ENCODE data around the gene SDC1. TPM values are rescaled to one million over a fixed set of nuclear protein-coding genes. Genes with fewer than 3 reads are reported as not detected.
"Not testable (repeated sequence)": the region's sequence is repeated elsewhere in the genome, so short reads cannot be mapped to it uniquely, and the experiment has no call there.

Gene SDC1
- total RNA-seq, 4 donors from 2014 or later, result 0.50 to 5.4 (median 1.6) TPM

DNA sequence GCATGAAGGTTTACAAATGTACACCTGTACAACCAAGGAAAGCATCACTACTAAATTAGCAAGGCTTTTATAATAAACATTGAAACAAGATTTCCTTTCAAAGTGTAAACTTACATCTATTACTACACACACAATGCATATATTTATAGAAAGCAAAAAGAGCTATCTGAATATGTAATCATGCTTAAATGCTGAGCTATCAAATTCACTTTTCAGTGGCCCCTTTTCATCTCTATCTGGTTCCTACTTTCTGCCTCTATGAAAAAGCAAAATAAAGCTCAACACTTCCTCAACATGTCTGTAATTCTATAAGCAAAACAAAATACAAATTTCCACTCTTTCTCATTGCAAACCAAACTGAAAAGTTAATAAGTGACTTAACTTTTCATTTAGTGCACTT, 25.5 kb upstream of the SDC1 start:
- TF ChIP-seq CTCF (IDR thresholded peaks at IDR 0.05), result no peak
- ATAC-seq (ENCODE audit: low FRiP score), result no peak
- no peak for DNase-seq (ENCODE audit: low spot score)

- TF ChIP-seq CTCF (IDR thresholded peaks at IDR 0.05), result no peak
- ATAC-seq (ENCODE audit: low FRiP score), result no peak
- DNase-seq (ENCODE audit: low spot score), result no peak
These were observed 24.2 kb upstream of the SDC1 start for GRCh38 chr2:20249170-20249569.

- ATAC-seq (ENCODE audit: low FRiP score), result no peak
- no peak for TF ChIP-seq CTCF (IDR thresholded peaks at IDR 0.05)
- no peak for DNase-seq (ENCODE audit: low spot score)
These were observed 22.2 kb upstream of the SDC1 start for GRCh38 chr2:20247084-20247483.

DNA sequence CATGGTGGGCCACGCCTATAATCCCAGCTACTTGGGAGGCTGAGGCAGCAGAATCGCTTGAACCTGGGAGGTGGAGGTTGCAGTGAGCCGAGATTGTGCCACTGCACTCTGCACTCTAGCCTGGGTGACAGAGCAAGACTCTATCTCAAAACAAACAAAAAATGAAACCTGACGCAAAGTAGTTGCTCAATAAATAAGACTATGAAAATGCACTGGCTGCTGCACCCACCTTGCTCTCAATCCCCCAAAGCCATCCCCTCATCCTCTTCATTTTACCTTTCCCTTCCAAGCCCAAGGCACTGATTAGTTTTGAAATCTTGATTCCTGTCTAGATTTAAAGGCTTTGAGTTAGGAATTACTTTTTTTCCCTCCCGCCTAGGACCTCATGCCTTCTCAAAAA, 18.7 kb upstream of the SDC1 start:
- not testable (repeated sequence) for ATAC-seq (ENCODE audit: low FRiP score); DNase-seq (ENCODE audit: low spot score)

DNA sequence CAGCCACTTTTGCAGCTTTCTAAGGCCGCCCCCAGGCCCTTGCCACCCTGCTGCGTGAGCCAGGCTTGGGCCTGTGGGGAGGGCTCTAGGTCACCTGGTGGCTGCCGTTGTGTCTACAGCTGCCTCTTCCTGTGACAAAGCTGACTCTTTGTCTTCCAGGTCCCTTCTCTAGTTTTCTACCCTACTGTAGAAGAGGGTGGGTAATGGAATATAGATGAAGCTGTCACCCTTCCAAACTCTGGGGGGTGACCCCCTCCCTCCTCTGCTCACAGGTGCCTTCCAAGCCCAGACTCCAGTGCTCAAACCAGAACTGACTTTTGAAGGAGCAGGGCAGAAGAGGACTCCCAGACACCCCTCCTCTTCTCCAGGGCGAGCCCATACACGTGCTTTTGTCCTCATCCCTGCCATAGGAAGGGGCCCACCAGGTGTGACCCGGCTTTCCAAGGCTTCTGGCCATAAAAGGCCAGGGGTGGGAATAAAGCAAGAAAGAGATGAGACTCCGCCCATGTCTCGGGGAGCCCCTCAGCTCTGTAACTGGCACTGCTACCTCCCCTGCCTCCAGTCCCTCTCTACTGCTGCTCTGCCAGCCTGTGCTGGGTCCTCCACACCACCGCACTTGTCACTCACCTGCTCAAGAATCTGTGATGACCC, 17.9 kb upstream of the SDC1 start:
- ATAC-seq (ENCODE audit: low FRiP score) (no peak), DNase-seq (ENCODE audit: low spot score) (no peak)
- no peak for TF ChIP-seq CTCF (IDR thresholded peaks at IDR 0.05)

DNA sequence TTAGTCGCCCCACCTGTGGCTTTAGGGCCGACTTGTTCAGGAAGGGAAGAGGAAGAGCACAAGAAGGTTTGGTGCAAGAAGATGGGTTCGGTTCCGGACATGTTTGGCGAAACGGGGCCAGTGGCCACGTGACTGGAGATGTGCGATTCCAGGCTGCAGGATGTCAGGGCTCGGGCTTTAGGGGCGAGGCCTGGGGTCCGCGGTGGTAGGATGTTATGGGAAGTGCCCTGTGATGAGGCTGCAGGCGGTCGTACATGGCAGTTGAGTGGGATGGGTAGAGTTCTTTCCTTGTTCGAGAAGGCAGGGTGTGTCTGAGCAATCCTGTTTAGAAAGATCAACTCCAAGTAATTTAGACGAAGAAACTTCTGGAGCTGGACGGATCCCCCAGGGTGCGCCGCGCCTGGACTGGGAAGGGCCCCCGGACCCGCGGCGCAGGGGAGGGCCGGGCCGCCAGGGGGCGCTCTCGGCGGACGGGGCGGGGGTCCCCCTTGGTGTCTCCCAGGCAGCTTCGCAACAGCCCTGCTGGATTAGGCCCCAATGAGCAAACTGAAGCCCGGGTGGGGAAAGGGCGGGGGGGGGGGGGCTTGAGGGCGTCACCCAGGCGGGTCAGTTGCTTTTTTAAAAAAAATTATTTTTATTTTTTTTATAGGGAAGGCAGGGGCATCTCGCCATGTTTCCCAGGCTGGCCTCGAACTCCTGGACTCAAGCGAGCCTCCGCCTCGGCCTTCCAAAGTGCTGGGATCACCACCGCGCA, 17.2 kb upstream of the SDC1 start:
- no peak for DNase-seq (ENCODE audit: low spot score)
- no peak for TF ChIP-seq CTCF (IDR thresholded peaks at IDR 0.05)
- ATAC-seq (ENCODE audit: low FRiP score), result no peak

GRCh38 chr2:20240291-20240690, 15.4 kb upstream of the SDC1 start:
- DNase-seq (ENCODE audit: low spot score), result not testable (repeated sequence)

GRCh38 chr2:20236496-20236895, 11.6 kb upstream of the SDC1 start:
- TF ChIP-seq CTCF (IDR thresholded peaks at IDR 0.05), result no peak
- DNase-seq (ENCODE audit: low spot score) (no peak), ATAC-seq (ENCODE audit: low FRiP score) (no peak)

More at GRCh38 chr2:20240291-20240690, 15.4 kb upstream of the SDC1 start:
- ATAC-seq (ENCODE audit: low FRiP score), result not testable (repeated sequence)
